Stomach (tissue), 9 donors: ENCODE measurements around the gene ZNF200. TPM values are rescaled to one million over a fixed set of nuclear protein-coding genes. Genes with fewer than 3 reads are reported as not detected.

Source experiments
- DNase-seq, 2 donors: peaks; one replicate each; pipeline versions ENCODE4 v3.0.0 to v3.0.0-alpha.2; 2013 to 2019
- H3K27ac ChIP-seq, 5 donors: fragments of 200-600 bp in 4 of 5; sonication (generic) in 4 of 5; one replicate each; pipeline ENCODE4 v1.5.1; 2013 to 2019; ENCODE audit warnings: mild to moderate bottlenecking in 1 of 5, moderate library complexity in 1 of 5
- H3K27me3 ChIP-seq, 3 donors: fragments of 200-600 bp; sonication (generic); one replicate each; pipeline ENCODE4 v1.5.1; 2017 to 2019; ENCODE audit warnings: mixed run types in 1 of 3
- H3K36me3 ChIP-seq, 4 donors: fragments of 200-600 bp; sonication (generic); 1 replicate in 3 of 4; 2 replicates in 1 of 4; pipeline ENCODE4 v1.5.1; 2016 to 2019
- H3K4me1 ChIP-seq, 4 donors: fragments of 200-600 bp; sonication (generic); one replicate each; pipeline ENCODE4 v1.5.1; 2016 to 2019
- H3K4me3 ChIP-seq, 4 donors: fragments of 200-600 bp; sonication (generic) in 3 of 4; one replicate each; pipeline ENCODE4 v1.5.1; 2016 to 2019; ENCODE audit warnings: mild to moderate bottlenecking in 1 of 4
- H3K9me3 ChIP-seq, 4 donors: fragments of 200-600 bp; sonication (generic); one replicate each; pipeline ENCODE4 v1.5.1; 2016 to 2019
- CTCF ChIP-seq, 7 experiments: fragments of 450-650 bp in 4 of 7; fragments of 200-600 bp in 3 of 7; sonication (generic) in 3 of 7; IDR thresholded peaks; one replicate each; pipeline ENCODE4 v1.5.1; 2016 to 2019; ENCODE audit warnings: antibody characterized with exemption in 7 of 7, control low read depth in 2 of 7, mild to moderate bottlenecking in 1 of 7
- EP300 ChIP-seq: sonication (generic); formaldehyde crosslinking; IDR thresholded peaks from one replicate; pipeline ENCODE4 v1.6.1; 2017; ENCODE audit warnings: antibody characterized with exemption
- POLR2A ChIP-seq, 4 donors: fragments of 450-650 bp; IDR thresholded peaks; one replicate each; pipeline ENCODE4 v1.6.1; 2016; ENCODE audit warnings: antibody characterized with exemption in 4 of 4, control low read depth in 2 of 4, mild to moderate bottlenecking in 1 of 4, moderate library complexity in 1 of 4
- POLR2AphosphoS5 ChIP-seq, 3 donors: sonication (generic); formaldehyde crosslinking; IDR thresholded peaks; one replicate each; pipeline ENCODE4 v1.6.1; 2016; ENCODE audit warnings: antibody characterized with exemption in 3 of 3
- WGBS, 5 donors: extraction: QIAGEN DNeasy Blood & Tissue Kit in 3 of 5; methylation state at CpG; one replicate each; pipeline versions ENCODE4 v1.1.5 to v1.1.7; 2013 to 2018; 5-methylcytosine and 5-hydroxymethylcytosine counted together
- intact Hi-C: fragments of 100-400 bp; cut with DNase I; formaldehyde crosslinking; loops from one replicate; pipeline ENCODE4 v1.15.1; 2023; ENCODE audit warnings: low total_unique reads
- polyA plus RNA-seq, 3 donors: library from polyadenylated mRNA; stranded (reverse); fragments of 200-250 nt; gene quantifications; one replicate each; pipeline ENCODE4 v1.2.3, GENCODE V29; 2013
- total RNA-seq, 5 donors: library from RNA; depleted of rRNA; stranded (reverse); fragments of >200 nt; gene quantifications; one replicate each; pipeline versions ENCODE4 v1.1.0 to v1.2.3, GENCODE V29; 2014 to 2016
- donor health status: healthy with polysubstance abuse.
- donor health status: Bipolar disorder and iron deficiency.
- donor health status: healthy.

ZNF200 gene
- total and polyA plus RNA-seq, 8 donors, result 2.2 to 8.7 (median 5.3) TPM

- Histone ChIP-seq H3K27me3 (peaks cover 31 to 100% (median 87%) of the 10 kb centered on the region in 3 donors), H3K27ac (no peak overlapping the region), H3K9me3 (peaks cover 0 to 8% (median 0%) of the 10 kb centered on the region in 4 donors), H3K4me1 (peaks cover 14 to 26% (median 18%) of the 10 kb centered on the region in 4 donors), H3K36me3 (no peaks in the 10 kb centered on the region), H3K4me3 (no peak overlapping the region)
- intact Hi-C loops, result no loop called here
- WGBS, 5 donors, result 65 to 74% (median 69%) methylated on average over 6 to 8 of the region's 8 CpGs
- no peak for DNase-seq
- TF ChIP-seq EP300 (no peak), POLR2A (IDR thresholded peaks at IDR 0.05) (no peak), POLR2AphosphoS5 (IDR thresholded peaks at IDR 0.05) (no peak), CTCF (IDR thresholded peaks at IDR 0.05) (no peak)
These were observed 55.3 kb downstream of the ZNF200 start for GRCh38 chr16:3179651-3180050.

DNA sequence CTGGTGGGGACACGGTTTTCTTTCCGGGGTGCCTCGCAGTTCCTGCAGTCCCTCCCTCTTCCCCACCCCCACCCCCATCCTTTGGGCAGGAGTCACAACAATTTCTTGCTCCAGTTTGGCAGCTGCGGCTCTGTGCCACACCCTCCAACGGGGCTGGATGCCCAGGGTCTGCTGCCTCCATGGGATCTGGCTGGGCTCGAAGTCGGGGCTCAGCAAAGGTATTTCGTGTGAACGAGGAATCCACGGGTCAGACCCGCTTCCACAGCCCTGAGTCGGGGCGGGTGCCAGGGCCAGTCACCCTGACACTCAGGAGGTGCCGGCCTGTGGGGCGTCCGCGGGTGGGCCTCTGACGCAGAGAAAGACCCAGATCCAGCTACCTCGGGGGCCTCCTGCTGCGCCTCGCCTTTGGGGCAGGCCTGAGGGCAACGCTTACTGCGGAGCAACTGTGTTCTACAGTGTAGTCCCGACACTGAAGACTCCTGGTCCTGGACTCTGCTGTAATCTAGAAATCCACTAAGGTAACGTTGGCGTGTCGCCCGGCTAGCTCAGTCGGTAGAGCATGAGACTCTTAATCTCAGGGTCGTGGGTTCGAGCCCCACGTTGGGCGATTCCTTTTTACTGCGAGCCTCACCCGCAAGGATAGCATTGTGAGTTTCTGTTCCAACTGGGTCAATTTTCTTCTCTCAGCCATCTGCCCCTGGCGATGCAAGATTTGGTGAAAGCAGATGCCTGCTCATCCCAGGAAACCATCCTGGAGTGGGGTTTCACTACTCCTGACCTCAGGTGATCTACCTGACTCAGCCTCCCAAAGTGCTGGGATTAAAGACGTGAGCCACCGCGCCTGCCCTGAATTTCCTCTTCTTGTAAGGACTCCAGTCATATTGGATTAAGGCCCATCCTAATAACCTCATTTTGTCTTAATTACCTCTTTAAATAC, 59.5 kb downstream of the ZNF200 start:
- no peaks in the 10 kb centered on the region for H3K9me3 ChIP-seq
- no peak overlapping the region for H3K27ac ChIP-seq
- H3K36me3 ChIP-seq, result no peaks in the 10 kb centered on the region
- TF ChIP-seq CTCF (IDR thresholded peaks at IDR 0.05), result no peak
- TF ChIP-seq POLR2A (IDR thresholded peaks at IDR 0.05), result no peak
- no peak for TF ChIP-seq POLR2AphosphoS5 (IDR thresholded peaks at IDR 0.05)
- TF ChIP-seq EP300, result no peak
- intact Hi-C loops, result no loop called here
- DNase-seq, result no peak
- no peak overlapping the region for H3K4me3 ChIP-seq
- H3K27me3 ChIP-seq, result peaks cover 27 to 100% (median 89%) of the 10 kb centered on the region in 3 donors
- H3K4me1 ChIP-seq, result peaks cover 12 to 37% (median 28%) of the 10 kb centered on the region in 4 donors
- 10 to 18% (median 15%) methylated on average over 19 to 39 of the region's 39 CpGs for WGBS, 5 donors

- H3K4me3 ChIP-seq, result no peak overlapping the region
- 18 to 30% (median 23%) methylated on average over 25 to 28 of the region's 28 CpGs for WGBS, 5 donors
- no peak for DNase-seq
- H3K9me3 ChIP-seq, result no peaks in the 10 kb centered on the region
- no peak for TF ChIP-seq POLR2A (IDR thresholded peaks at IDR 0.05)
- no peak for TF ChIP-seq CTCF (IDR thresholded peaks at IDR 0.05)
- TF ChIP-seq EP300, result no peak
- no peak for TF ChIP-seq POLR2AphosphoS5 (IDR thresholded peaks at IDR 0.05)
- H3K27ac ChIP-seq, result no peak overlapping the region
- intact Hi-C loops, result no loop called here
- peaks cover 27 to 100% (median 89%) of the 10 kb centered on the region in 3 donors for H3K27me3 ChIP-seq
- no peaks in the 10 kb centered on the region for H3K36me3 ChIP-seq
- H3K4me1 ChIP-seq, result peaks cover 14 to 41% (median 31%) of the 10 kb centered on the region in 4 donors
These were observed 60.3 kb downstream of the ZNF200 start for GRCh38 chr16:3174618-3175148.

DNA sequence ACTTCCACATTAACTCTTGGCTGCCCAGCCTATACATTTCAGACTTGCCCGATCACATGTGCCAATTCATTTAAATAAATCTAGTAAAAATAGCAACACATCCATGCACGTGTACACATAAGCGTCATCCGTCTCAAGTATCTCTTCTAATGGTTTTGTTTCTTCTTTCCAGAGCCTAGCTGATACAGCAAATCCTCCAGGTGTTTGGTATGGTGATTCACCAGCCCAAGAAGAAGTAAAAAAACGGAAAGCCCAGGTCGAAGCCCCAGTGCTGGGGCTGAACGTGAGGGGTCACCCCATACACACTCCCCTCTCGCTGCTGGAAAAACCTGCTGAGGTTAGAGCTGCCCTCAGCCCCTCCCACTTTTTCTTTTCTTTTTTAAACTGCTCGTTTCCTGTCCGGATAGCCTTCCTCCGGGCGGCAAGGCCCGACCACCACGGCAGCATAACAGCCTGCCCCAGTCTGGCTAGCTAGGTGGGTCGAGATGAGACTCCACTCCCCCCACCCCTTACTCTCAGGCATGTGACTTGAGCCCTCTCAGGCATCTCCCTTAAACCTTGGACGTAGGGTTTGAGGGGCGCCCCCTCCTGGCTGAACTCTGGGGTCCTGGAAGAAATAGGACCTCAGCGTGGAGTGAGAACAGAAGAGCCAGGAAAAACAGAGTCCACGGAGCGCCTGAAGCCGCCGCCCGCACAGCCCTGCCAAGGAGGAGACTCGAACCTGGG, 60.9 kb downstream of the ZNF200 start:
- H3K27me3 ChIP-seq, result peaks cover 27 to 100% (median 89%) of the 10 kb centered on the region in 3 donors
- H3K36me3 ChIP-seq, result no peaks in the 10 kb centered on the region
- WGBS, 5 donors, result 6 to 10% (median 8%) methylated on average over 24 of the region's 24 CpGs
- no peak overlapping the region for H3K4me3 ChIP-seq
- no peak for DNase-seq
- peaks cover 14 to 41% (median 31%) of the 10 kb centered on the region in 4 donors for H3K4me1 ChIP-seq
- H3K27ac ChIP-seq, result no peak overlapping the region
- intact Hi-C loops, result no loop called here
- H3K9me3 ChIP-seq, result no peaks in the 10 kb centered on the region
- TF ChIP-seq EP300 (no peak), POLR2AphosphoS5 (IDR thresholded peaks at IDR 0.05) (no peak), CTCF (IDR thresholded peaks at IDR 0.05) (no peak), POLR2A (IDR thresholded peaks at IDR 0.05) (no peak)
